MV-4-11 (cell line): ENCODE measurements around the gene GSG1L2.

Source experiments
- DNase-seq: peaks from one replicate; lab custom pipeline; 2025; lab: John Stamatoyannopoulos, UW

Gene GSG1L2

GRCh38 chr17:9824797-9825338 is 3.0 kb upstream of the GSG1L2 start:
- no peak for DNase-seq

- DNase-seq: no peak
Observed at GRCh38 chr17:9824094-9824493, 2.2 kb upstream of the GSG1L2 start.

DNA sequence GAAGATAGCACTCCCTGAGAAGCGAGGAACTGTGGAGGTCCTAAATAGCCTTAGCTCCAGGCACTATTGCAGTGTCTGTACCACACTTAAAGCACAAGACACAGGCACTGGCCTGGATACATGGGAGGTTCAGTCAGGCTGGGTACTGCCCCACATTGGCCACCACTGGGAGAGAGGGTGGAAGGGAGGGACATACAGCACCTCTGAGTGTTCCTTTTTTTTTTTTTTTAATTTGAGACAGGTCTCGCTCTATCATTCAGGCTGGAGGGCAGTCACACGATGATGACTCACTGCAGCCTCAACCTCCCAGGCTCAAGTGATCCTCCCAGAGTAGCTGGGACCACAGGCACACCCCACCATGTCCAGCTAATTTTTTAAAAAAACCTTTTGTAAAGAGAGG is 1.4 kb downstream of the GSG1L2 start:
- DNase-seq: no peak

DNA sequence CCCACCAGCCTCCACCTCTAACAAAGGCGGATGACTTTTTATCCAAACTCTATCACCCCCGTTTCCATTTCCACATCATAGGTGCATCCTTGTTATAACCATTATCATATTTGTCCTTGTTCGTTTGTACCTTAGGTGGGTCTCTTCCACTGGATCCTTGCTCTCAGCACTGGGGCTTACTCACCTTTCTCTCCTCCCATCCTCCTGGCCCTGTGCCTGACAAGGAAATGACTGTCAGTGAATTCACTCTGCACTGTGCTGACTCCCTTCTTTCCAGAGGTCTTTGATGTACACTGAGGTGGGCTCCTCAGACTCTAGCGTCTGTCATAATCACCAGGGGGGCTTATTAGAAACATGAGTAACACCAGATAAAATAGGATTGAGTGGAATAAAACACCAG is 3.1 kb downstream of the GSG1L2 start:
- DNase-seq: no peak

GRCh38 chr17:9817086-9817485 is 4.8 kb downstream of the GSG1L2 start:
- DNase-seq: no peak

DNA sequence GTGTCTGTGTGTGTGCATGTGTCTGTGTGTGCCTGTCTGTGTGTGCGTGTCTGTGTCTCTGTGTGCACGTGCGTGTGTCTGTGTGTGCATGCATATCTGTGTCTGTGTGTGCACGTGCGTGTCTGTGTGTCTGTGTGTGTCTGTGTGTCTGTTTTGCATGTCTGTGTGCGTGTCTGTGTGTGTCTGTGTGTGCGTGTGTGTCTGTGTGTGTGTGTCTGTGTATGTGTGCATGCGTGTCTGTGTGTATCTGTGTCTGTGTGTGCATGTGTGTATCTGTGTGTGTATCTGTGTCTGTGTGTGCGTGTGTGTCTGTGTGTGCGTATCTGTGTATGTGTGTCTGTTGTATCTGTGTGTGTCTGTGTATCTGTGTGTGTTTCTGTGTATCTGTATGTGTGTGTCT is 5.4 kb downstream of the GSG1L2 start:
- DNase-seq: no peak

GRCh38 chr17:9814337-9814945 is 7.4 kb downstream of the GSG1L2 start:
- no peak for DNase-seq

DNA sequence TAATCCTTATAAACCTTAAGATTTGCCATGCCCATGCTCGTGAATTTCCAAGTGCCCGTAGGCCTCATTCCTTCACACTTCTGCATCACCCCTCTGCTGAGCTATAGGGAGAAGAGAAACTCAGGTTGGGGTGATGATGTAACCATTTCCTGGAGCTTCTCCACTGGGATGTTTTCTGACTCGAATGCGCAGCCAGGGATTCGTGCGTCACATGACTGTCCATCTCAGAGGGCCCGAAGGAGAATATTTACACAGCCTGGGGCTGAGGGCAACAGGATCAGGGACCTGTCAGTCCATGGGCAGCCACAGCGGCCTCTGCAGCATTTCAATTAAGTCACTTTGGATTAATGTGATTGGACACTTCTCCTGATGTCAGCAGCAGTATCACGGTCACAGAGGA is 8.7 kb downstream of the GSG1L2 start:
- no peak for DNase-seq

- DNase-seq: no peak
Observed at GRCh38 chr17:9811537-9811936, 10.3 kb downstream of the GSG1L2 start.

GRCh38 chr17:9811086-9811485 is 10.8 kb downstream of the GSG1L2 start:
- no peak for DNase-seq

GRCh38 chr17:9810100-9810949 is 11.6 kb downstream of the GSG1L2 start:
- DNase-seq: no peak

DNA sequence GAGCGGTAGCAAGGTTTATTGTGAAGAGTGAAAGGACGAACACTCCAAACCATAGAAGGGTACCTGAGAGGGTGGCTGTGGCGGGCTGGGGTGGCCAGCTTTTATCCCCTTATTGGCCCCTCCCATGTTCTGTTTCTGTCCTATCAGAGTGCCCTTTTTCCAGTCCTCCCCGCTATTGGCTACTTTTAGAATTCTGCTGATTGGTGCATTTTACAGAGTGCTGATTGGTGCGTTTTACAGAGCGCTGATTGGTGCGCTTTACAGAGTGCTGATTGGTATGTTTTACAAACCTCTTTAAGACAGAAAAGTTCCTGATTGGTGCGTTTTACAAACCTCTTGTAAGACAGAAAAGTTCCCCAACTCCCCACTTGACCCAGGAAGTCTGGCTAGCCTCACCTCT is 12.5 kb downstream of the GSG1L2 start:
- DNase-seq: no peak

GRCh38 chr17:9806699-9807098 is 15.2 kb downstream of the GSG1L2 start:
- no peak for DNase-seq

DNA sequence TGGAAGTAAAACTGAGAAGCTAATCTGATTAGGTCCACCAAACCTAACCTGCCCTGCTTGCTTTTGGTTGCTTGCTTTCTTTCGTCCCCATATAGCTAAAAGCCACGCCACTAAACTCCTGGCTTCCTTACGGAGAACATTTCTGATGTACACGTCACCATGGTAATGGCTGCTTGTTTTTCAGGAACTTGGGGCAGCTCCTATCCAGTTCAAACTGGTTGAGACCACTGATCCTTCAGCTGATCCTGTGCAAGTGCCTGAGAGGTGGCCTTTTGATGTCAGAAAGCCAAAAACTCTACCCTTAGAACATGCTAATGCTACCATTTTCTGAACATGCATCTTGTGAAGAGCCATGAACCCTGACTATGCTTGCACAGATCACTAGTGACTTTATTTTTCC is 16.1 kb downstream of the GSG1L2 start:
- DNase-seq: peak; percentile 4

- no peak for DNase-seq
Observed at GRCh38 chr17:9802697-9803096, 19.2 kb downstream of the GSG1L2 start.

DNA sequence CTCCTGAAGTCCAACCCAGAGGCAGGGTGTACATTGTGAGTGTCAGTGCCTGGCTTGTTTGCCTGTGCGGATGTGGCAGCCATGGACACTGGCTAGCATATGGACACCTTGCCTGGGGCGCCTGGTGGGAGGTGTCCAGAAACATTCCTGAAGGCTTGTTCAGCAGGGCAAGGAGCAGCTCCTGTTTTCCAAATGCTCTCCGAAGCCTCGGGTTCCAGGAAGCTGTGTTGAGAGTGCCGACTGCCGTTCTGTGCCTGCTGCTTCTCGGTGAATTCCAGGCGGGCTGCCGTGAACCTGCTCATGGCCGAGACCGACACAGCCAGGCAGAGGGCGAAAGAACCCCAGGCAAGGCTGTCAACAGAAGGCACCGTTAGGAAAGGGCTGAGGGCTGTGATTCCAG is 19.6 kb downstream of the GSG1L2 start:
- no peak for DNase-seq

DNA sequence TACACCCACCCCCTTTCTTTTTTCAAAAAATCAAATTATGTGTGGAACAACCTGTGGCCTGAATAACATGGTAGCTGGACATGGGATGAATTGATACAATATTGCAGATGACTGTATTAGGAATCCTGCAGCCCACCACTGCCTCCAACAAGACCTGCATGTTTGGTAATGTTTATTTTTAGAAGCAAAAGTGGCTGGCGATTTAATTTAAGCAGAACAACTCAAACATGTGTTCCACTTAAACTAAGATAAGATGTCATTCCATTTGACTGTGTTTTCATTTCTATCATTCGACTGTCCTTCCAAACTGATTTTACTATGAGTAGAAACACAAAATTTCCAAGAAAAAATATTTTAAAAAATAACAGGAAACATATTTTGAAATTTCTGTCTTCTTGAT is 20.4 kb downstream of the GSG1L2 start:
- no peak for DNase-seq

GRCh38 chr17:9798724-9799123 is 23.2 kb downstream of the GSG1L2 start:
- DNase-seq: no peak

GRCh38 chr17:9798008-9798407 is 23.9 kb downstream of the GSG1L2 start:
- no peak for DNase-seq

- DNase-seq: no peak
Observed at GRCh38 chr17:9792181-9792840, 29.6 kb downstream of the GSG1L2 start.

DNA sequence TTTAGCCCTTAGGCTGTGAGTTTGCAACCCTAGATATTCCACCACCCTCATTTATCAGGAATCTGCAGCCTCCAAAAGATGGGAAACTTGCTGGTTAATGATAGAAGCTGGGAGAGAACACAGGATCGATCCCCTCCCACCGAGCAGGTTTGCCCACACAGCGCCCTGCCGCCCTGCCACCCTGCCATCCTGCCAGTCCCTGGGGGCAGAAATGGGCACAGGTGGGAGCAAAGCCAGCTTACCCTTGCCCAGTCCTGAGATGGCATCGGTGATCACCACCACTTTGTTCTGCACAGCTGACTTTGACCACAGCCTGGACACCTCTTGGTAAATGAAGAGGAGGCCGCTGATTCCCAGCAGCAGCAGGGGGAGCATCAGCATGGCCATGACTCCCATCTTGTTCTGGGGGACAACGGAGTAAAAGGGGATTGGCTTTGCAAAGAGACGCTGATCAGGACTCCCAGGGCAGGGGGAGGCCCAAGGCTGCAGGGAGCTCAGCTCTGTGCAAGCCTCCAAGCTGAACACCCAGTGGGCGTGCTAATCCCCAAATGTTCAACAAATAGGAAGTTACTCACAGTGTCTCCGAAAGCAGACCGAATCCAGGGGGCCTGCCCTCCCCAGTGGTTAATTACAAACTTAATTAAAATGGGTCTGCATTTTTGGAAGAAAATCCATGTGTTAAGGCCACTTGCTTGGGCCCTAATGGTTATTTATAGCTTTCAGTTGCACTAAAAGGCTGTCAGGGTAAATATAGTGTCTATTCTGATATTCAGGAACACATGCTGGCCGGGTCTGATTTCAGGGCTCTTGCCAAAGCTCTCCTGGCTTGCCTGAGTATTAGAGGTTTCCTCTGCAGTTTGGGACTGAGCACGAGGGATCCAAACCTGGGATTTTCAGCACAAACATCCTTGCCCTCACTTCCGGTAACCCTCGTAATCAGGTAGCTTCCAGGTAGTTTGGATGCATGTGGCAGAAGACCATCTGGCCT is 30.7 kb downstream of the GSG1L2 start, which contains the start of gene DHRS7C:
DHRS7C (minus strand) TSS at position 704 of the 988 bp plus-strand sequence; CDS start at position 396, 308 bp downstream.
- DNase-seq: no peak

- no peak for DNase-seq
Observed at GRCh38 chr17:9790316-9790715, 31.6 kb downstream of the GSG1L2 start.
